Measurements from ENCODE around the gene HAND2.

HAND2 gene

DNA sequence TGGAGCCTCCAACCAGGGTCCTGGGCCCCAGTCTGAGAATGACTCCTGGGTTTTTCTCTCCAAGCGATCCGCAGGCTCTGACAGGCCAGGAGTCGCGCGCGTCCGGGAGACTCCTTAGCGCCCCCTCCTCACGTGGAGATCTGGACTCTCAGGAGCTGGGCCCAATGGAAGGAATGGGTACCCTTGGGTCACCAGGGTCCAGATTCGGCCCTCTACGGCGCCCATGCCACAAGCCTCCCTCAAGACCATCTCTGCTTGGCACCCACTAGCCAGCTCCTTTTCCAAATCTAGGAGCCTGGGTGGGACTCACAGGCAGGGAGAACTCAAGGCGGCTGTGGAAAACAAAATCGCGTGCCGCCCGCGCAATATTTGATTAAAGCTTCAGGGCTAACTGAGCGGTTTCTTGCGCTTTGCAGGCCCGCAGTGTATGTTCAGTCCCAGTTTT, 7.1 kb downstream of the HAND2 start:
- DNase-seq (ENCODE audit: low read depth in 1 of 2, low spot score in 1 of 2), result no peak
- in situ Hi-C loops (cut with HindIII; ENCODE audit: low pct_unique_long_range_greater_than_20kb, low sequenced_read_pairs), result no loop called here
- TF ChIP-seq JUND (IDR thresholded peaks at IDR 0.05; ENCODE audit: low read depth), result no peak

DNA sequence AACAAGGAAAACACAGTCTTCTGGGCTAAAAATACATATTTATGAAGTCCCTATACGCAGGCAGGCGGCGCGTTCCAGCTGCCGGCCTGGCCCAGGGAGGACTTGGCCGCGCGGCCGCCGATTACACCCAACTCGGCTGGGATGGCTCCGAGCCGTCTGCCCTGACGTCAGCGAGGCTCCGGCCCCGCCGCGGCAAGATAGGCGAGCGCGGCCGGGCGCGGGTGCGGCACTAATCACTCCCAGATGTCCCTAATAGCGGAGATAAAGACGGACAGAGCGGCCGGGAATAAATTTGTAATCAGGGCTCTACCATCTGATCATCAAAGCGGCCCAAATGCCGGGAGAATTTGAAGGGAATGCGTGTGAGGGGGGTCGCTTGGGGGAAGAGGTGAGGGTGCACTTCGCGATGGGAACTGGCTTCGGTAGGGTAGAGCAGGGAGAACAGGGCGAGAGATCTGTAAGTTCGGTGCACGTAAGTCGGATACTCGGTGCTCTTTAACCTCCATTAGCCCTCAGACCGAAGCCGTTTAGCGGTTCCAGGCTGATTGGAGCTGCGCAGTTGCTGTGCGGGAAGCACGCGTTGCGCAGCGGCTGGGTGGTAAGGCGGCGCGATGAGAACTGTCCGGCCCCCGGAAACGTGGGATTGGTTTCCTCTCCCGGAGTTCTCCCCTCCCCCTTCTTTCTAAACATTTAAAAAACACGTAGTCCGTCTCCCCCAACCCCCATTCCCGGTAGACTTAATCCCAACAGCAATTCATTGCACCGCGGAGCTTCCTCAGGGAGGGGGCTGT, 7.7 kb downstream of the HAND2 start:
- DNase-seq (ENCODE audit: low read depth in 1 of 2, low spot score in 1 of 2), result peak; percentile 18 to 46
- TF ChIP-seq JUND (IDR thresholded peaks at IDR 0.05; ENCODE audit: low read depth), result no peak
- in situ Hi-C loops (cut with HindIII; ENCODE audit: low pct_unique_long_range_greater_than_20kb, low sequenced_read_pairs), result no loop called here

DNA sequence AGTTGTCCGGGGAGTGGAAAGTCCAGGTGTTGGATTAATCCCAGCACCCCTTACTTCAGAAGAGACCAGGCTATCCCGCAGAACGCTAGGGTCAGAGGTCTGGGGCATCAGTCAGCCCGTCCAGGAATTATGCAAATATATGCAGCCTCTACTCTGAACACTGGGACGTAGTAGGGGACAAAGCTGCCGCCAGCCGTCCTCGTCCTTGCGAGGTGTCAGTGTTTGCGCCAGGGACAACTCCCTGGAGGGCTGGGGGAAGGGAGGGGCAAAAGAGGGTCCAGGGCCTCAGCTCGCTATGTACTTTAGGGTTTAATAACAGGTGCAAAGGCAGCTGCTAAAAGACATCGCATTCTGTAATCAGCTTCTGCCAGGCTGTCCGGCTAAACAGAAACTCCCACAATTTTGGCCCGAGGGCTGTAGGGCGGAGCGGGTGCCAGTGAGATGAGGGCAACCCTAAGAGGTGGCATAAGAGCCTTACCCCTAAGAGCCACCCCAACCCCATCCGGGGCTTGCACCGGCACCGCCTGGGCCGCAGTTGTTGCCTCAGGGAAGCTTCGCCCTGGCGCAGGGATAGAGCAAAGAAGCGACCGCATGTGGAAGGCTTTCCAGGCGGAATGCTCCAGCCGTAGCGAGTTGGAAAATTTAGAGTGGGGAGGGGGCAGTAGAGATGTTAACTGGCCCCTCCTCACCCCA, 8.4 kb downstream of the HAND2 start:
- TF ChIP-seq JUND (IDR thresholded peaks at IDR 0.05; ENCODE audit: low read depth), result no peak
- in situ Hi-C loops (cut with HindIII; ENCODE audit: low pct_unique_long_range_greater_than_20kb, low sequenced_read_pairs), result no loop called here
- peak in 1 of 2 experiments; percentile 4 for DNase-seq (ENCODE audit: low read depth in 1 of 2, low spot score in 1 of 2)

DNA sequence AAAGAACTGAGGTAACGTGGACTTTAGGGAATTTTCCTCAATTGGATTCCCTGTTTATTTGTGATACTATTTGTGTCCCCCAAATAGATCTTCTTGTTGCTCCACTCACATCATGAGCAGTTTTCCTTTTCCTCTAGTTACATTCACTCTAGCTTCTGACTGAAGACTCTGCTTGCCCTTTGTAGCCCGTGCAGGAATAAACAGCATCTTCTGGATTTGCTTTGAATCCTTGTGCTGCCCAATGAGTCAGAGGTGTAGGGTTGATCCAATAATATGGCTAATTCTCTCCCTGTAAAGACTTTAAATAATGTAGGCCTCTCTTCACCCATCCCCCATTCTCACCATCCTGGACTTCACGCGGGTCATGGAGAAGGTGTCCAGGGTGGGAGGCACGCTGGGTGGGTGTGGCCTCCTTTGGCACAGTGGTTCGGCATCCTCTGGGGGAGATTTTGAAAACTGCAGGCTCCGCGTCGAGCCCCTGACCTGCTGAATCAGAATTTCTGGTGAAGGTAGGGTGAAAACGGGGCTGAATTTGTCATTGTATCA, 9.0 kb downstream of the HAND2 start:
- in situ Hi-C loops (cut with HindIII; ENCODE audit: low pct_unique_long_range_greater_than_20kb, low sequenced_read_pairs), result no loop called here
- no peak for DNase-seq (ENCODE audit: low read depth in 1 of 2, low spot score in 1 of 2)
- no peak for TF ChIP-seq JUND (IDR thresholded peaks at IDR 0.05; ENCODE audit: low read depth)

DNA sequence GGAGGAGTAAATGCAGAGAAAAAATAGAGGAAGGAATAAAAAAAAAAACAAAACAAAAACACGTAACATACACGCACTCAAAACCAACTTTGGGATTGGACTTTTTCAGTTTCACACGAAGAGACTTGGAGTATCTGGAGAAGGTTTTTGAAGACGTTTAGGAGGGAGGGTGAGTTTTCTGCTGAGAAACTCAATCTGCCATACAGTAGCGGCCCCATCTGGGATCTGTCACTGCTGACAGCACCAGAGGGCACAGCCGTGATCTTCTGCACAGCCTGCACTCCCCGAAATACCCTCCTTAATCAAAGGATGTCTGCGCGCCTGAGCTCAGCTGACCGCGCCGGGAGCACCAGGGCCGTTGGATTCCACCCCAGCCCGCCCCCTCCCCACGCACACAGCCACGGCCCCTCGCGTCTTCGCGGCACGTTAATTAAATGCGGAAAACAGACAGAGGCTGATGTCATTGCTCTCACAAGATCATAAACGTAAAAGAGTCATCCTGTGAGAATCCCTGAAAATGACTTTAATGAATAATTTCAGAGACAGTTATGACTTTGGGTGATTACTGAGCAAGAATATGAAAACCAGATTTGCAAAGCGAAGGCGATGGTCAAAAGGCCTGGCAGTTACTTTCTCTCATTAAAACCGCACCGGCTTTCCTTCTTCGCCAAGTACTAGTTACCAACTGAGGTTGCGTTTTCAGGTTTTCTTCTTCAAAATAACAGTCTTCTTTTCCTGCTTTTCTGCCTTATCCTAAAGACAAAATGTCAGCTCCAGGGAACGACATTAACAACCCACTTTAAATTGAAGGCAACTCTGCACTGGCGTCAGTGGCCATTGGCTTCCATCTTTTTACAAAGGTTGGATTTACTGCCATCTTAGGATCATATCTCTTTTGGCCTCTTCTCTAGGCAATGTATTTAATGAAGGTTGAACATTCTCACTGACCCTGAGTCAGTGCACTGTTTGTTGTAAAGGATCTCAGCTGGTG, 10.6 kb downstream of the HAND2 start:
- DNase-seq (ENCODE audit: low read depth in 1 of 2, low spot score in 1 of 2), result no peak
- in situ Hi-C loops (cut with HindIII; ENCODE audit: low pct_unique_long_range_greater_than_20kb, low sequenced_read_pairs), result no loop called here
- no peak for TF ChIP-seq JUND (IDR thresholded peaks at IDR 0.05; ENCODE audit: low read depth)

DNA sequence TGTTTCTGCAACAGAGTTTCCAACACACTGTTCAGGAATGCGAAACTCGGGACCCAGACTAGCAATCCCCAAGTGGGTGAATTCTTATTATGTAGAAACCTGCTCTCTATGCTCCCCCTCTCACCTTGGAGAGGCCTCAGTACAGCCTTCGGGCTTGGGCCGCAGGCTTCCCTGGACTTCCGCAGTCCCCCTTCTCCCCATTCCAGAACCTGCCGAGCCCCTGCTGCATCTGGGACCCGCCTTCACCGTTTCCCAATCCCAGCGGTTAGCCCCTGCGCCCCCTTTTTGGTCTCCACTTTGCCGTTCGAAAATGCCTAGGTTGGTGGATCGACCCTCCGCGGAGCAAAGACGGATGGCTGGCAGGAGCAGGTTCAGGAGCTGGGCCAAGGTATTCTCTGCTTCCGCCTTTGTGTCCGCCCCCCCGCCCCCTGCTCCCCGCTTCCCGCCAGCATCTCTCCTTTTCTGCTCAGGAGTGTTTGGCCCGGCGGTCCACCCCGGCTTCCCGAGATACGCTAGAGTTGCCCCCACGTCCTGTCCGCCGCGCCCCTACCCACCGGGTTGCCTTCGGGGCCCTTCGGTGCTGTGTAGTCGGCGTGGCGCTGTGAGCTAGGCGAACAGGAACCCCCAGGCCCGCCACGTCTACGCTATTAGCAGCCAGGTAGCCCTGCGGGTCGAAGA, 11.5 kb downstream of the HAND2 start:
- in situ Hi-C loops (cut with HindIII; ENCODE audit: low pct_unique_long_range_greater_than_20kb, low sequenced_read_pairs), result no loop called here
- no peak for TF ChIP-seq JUND (IDR thresholded peaks at IDR 0.05; ENCODE audit: low read depth)
- DNase-seq (ENCODE audit: low read depth in 1 of 2, low spot score in 1 of 2), result no peak

DNA sequence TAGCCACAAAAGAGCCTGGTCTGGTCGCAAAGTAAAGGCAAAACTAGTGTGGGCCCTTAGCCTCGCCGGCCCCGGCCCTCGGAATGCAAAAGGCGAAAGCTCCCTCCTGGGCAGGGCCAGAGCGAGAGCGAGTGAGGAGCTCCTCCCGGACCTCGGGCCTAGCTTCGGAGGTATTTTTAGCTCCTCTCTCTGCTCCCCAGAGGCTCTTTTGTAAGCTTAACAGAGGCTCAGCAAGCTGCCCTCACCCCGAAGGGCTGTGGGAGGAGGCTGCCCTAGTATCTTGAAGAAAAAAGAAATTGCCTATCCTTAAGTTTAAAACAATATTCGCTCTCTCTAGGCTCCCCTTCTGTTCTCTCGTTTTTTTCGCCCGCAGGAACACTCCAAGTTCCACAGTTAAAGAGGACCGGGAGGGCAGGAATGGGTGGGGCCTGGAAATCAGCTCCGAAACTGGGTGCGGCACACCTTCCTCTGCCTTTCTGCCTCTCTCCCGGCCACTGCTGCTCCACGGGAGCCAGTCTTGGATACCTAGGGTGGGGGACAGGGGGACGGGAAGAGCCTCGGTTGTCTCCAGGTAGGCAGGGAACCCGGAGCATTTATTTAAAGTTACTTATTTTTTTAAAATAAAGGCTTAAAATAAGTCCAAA, 12.1 kb downstream of the HAND2 start:
- TF ChIP-seq JUND (IDR thresholded peaks at IDR 0.05; ENCODE audit: low read depth), result no peak
- DNase-seq (ENCODE audit: low read depth in 1 of 2, low spot score in 1 of 2), result no peak
- in situ Hi-C loops (cut with HindIII; ENCODE audit: low pct_unique_long_range_greater_than_20kb, low sequenced_read_pairs), result no loop called here

DNA sequence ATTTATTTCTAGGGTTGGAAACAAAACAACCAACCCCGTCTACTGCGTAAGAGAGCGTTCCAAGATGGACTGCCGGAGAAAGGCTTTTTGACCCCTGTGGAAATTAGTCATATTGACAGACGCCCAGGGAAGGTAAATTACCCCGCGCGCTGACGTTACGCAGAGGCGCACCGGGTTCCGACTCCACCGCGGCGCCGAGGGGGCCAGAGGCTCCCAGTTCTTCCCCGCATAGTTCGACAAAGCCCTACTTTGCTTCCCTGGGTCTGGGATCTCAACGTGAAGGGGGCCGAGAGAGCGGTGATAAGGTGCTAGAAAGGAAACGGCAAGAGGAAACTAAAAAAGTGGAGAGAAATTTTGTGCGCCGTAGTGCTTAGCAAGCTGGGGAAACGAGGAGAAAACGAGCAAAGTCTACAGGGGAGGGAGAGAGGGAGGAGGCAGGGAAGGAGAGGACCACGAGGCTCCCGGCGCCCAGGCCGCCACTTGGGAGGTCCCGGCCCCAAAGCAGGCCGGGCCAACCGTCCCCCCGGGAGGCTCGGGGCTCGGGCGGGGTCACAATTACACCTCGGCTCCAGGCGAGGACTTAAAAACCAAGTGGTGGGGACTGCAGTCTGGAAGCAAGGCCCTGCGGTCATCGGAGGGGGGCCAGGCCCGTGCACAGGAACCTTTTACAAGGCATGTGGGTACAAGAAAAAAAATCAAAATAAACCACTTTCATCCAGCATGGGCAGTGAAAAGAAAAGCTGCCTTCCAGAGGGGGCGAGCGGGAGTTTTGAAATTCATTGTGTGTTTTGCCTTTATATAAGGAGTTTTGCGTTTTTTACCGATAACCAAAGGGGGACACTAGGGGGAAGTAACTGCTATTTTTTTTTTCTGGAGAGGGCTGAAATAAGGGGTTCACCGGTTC, 13.2 kb downstream of the HAND2 start:
- in situ Hi-C loops (cut with HindIII; ENCODE audit: low pct_unique_long_range_greater_than_20kb, low sequenced_read_pairs), result no loop called here
- DNase-seq (ENCODE audit: low read depth in 1 of 2, low spot score in 1 of 2), result no peak
- TF ChIP-seq JUND (IDR thresholded peaks at IDR 0.05; ENCODE audit: low read depth), result no peak

DNA sequence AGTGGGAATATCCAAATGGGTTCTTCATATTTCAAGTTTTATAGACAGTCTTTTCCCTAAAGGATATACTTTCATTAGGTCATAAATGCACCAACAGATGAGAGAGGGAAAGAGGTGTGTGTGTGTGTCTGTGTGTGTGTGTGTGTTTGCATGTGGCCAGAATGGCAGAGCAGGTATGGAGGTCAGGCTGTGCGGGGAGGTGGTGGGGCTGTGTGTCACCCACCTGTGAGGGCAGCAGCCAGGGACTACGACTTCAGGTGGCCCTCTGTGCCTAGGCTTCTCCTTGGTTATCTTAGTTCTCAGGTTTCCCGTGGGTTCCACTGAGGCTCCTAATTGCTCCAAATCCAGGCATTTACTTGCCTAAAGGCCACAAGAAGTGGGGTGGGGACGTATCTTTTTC, 14.6 kb downstream of the HAND2 start:
- no peak for DNase-seq (ENCODE audit: low read depth in 1 of 2, low spot score in 1 of 2)
- no peak for TF ChIP-seq JUND (IDR thresholded peaks at IDR 0.05; ENCODE audit: low read depth)
- in situ Hi-C loops (cut with HindIII; ENCODE audit: low pct_unique_long_range_greater_than_20kb, low sequenced_read_pairs), result no loop called here

DNA sequence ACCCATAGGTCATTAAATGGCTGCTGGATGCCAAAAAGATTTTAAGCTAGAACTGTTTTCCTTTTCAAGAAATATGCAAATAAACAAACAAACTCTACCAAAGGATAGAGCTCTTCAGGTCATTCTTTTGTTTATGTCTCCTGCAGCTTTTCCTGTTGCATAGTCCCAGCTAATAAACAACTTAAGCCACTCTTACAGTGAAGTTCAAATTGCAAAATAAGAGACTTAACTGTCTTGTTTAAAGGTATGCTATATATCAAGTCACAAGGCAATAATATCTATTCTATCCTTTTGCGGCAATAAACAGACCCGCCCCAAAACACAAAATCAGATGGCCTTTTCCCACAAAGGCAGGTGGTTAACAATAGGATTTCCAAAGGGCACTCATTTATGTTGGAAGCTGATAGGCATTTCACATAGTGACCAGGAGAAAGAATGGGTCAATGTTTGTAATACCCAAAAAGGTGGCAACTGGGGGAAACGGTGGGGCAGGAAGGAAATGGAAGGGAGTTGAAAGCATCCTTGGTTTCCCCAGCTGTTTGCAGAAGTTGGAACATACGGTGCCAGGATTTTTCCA, 15.3 kb downstream of the HAND2 start:
- DNase-seq (ENCODE audit: low read depth in 1 of 2, low spot score in 1 of 2), result no peak
- no peak for TF ChIP-seq JUND (IDR thresholded peaks at IDR 0.05; ENCODE audit: low read depth)
- in situ Hi-C loops (cut with HindIII; ENCODE audit: low pct_unique_long_range_greater_than_20kb, low sequenced_read_pairs), result no loop called here
